Trophoblast cell (in vitro differentiated cells and primary cell): ENCODE results near the gene TIMP2.

Experiments
- DNase-seq, 2 donors: peaks; one replicate each; pipeline ENCODE4 v3.0.0-alpha.2; 2016
- H2AFZ ChIP-seq: 2 replicates; pipeline ENCODE4 v1.6.1; 2013; ENCODE audit warnings: low read length, moderate library complexity, mild to moderate bottlenecking; ENCODE audit not compliant: insufficient read depth, poor library complexity
- H2AK5ac ChIP-seq: 2 replicates; pipeline ENCODE4 v1.6.1; 2013; ENCODE audit warnings: mild to moderate bottlenecking, low read length
- H2BK120ac ChIP-seq: 2 replicates; pipeline ENCODE4 v1.6.1; 2013; ENCODE audit warnings: low read length, mild to moderate bottlenecking, moderate library complexity; ENCODE audit not compliant: insufficient read depth, poor library complexity
- H2BK12ac ChIP-seq: 2 replicates; pipeline ENCODE4 v1.6.1; 2013; ENCODE audit warnings: mild to moderate bottlenecking, low read length, moderate library complexity
- H2BK5ac ChIP-seq: 2 replicates; pipeline ENCODE4 v1.6.1; 2013; ENCODE audit warnings: low read length, low read depth, moderate library complexity, mild to moderate bottlenecking; ENCODE audit not compliant: poor library complexity
- H3K14ac ChIP-seq: 2 replicates; pipeline ENCODE4 v1.6.1; 2013; ENCODE audit warnings: mild to moderate bottlenecking, low read length
- H3K18ac ChIP-seq: 2 replicates; pipeline ENCODE4 v1.6.1; 2013; ENCODE audit warnings: mild to moderate bottlenecking, low read length
- H3K23ac ChIP-seq: 2 replicates; pipeline ENCODE4 v1.6.1; 2013; ENCODE audit warnings: low read length
- H3K27ac ChIP-seq: 2 replicates; pipeline ENCODE4 v1.5.1; 2013; ENCODE audit warnings: low read depth, mild to moderate bottlenecking, inconsistent platforms, low read length, moderate library complexity
- H3K27me3 ChIP-seq: 2 replicates; pipeline ENCODE4 v1.6.1; 2013; ENCODE audit warnings: inconsistent platforms, mild to moderate bottlenecking, low read length, moderate library complexity; ENCODE audit not compliant: insufficient read depth
- H3K36me3 ChIP-seq, 2 experiments: 1 replicate in 1 of 2; 2 replicates in 1 of 2; pipeline ENCODE4 v1.6.1; 2013; ENCODE audit warnings: low read length in 2 of 2, mild to moderate bottlenecking in 2 of 2, moderate library complexity in 1 of 2; ENCODE audit not compliant: insufficient read depth in 2 of 2, control insufficient read depth in 1 of 2
- H3K4ac ChIP-seq: 2 replicates; pipeline ENCODE4 v1.6.1; 2013; ENCODE audit warnings: low read depth, mild to moderate bottlenecking, low read length, moderate library complexity
- H3K4me1 ChIP-seq, 2 experiments: 1 replicate in 1 of 2; 2 replicates in 1 of 2; pipeline ENCODE4 v1.6.1; 2013; ENCODE audit warnings: low read length in 2 of 2, mild to moderate bottlenecking in 2 of 2, moderate library complexity in 1 of 2; ENCODE audit not compliant: insufficient read depth in 2 of 2, control insufficient read depth in 1 of 2
- H3K4me2 ChIP-seq: 2 replicates; pipeline ENCODE4 v1.6.1; 2013; ENCODE audit warnings: inconsistent platforms, mild to moderate bottlenecking, low read length, moderate library complexity
- H3K4me3 ChIP-seq: 2 replicates; pipeline ENCODE4 v1.5.1; 2013; ENCODE audit warnings: mild to moderate bottlenecking, low read depth, low read length, inconsistent platforms
- H3K79me1 ChIP-seq: one replicate; pipeline ENCODE4 v1.6.1; 2013; ENCODE audit warnings: low read length
- H3K79me2 ChIP-seq: 2 replicates; pipeline ENCODE4 v1.6.1; 2013; ENCODE audit warnings: low read length, mild to moderate bottlenecking; ENCODE audit not compliant: control insufficient read depth, insufficient read depth, poor library complexity
- H3K9ac ChIP-seq: 2 replicates; pipeline ENCODE4 v1.6.1; 2013; ENCODE audit warnings: mild to moderate bottlenecking, low read length
- H3K9me3 ChIP-seq: 2 replicates; pipeline ENCODE4 v1.6.1; 2013; ENCODE audit warnings: low read depth, mild to moderate bottlenecking, control low read depth, inconsistent platforms, low read length; ENCODE audit not compliant: insufficient read depth
- H4K12ac ChIP-seq: 2 replicates; pipeline ENCODE4 v1.6.1; 2013; ENCODE audit warnings: low read depth, mild to moderate bottlenecking, low read length, moderate library complexity
- H4K8ac ChIP-seq: 2 replicates; pipeline ENCODE4 v1.6.1; 2013; ENCODE audit warnings: low read depth, mild to moderate bottlenecking, low read length, moderate library complexity
- H4K91ac ChIP-seq: one replicate; pipeline ENCODE4 v1.6.1; 2013; ENCODE audit warnings: low read depth, mild to moderate bottlenecking, low read length, moderate library complexity
- WGBS: extraction: QIAGEN DNeasy Blood & Tissue Kit; methylation state at CpG from one replicate; pipeline ENCODE4 v1.1.7; 2013; ENCODE audit warnings: missing lambda C conversion rate; ENCODE audit not compliant: insufficient read length, insufficient coverage; ENCODE audit errors: extremely low coverage; 5-methylcytosine and 5-hydroxymethylcytosine counted together

TIMP2 gene

GRCh38 chr17:78804777-78805176 lies 120.4 kb downstream of the TIMP2 start:
- Histone ChIP-seq H3K4me3 (no peak overlapping the region), H2BK120ac (no peak overlapping the region), H3K18ac (no peak overlapping the region), H3K27me3 (no peaks in the 10 kb centered on the region), H3K9ac (no peak overlapping the region), H2AFZ (no peak overlapping the region), H3K4ac (no peak overlapping the region), H3K27ac (no peak overlapping the region), H3K9me3 (no peaks in the 10 kb centered on the region), H2AK5ac (no peak overlapping the region), H3K36me3 (peaks cover 57 to 66% of the 10 kb centered on the region in 2 experiments), H2BK12ac (no peak overlapping the region), H4K8ac (no peak overlapping the region), H3K79me2 (no peaks in the 10 kb centered on the region), H4K12ac (no peak overlapping the region), H3K4me2 (no peak overlapping the region), H2BK5ac (no peak overlapping the region), H3K14ac (no peak overlapping the region), H4K91ac (no peak overlapping the region), H3K23ac (no peak overlapping the region), H3K79me1 (no peaks in the 10 kb centered on the region), H3K4me1 (no peaks in the 10 kb centered on the region)
- WGBS, result no CpG with 5 or more reads among the region's 11 CpGs
- no peak for DNase-seq

GRCh38 chr17:78803186-78803845 lies 121.9 kb downstream of the TIMP2 start:
- WGBS, result no CpG with 5 or more reads among the region's 21 CpGs
- H2BK12ac ChIP-seq, result no peak overlapping the region
- H2BK120ac ChIP-seq, result no peak overlapping the region

More at GRCh38 chr17:78803186-78803845, 121.9 kb downstream of the TIMP2 start:
- Histone ChIP-seq H2BK5ac (no peak overlapping the region), H3K9ac (no peak overlapping the region), H3K4me1 (no peaks in the 10 kb centered on the region), H3K9me3 (no peaks in the 10 kb centered on the region), H4K8ac (no peak overlapping the region), H3K4ac (no peak overlapping the region), H3K4me2 (no peak overlapping the region), H3K14ac (no peak overlapping the region), H2AK5ac (no peak overlapping the region), H3K36me3 (peaks cover 63 to 70% of the 10 kb centered on the region in 2 experiments), H4K12ac (no peak overlapping the region), H3K23ac (no peak overlapping the region), H3K79me2 (no peaks in the 10 kb centered on the region), H4K91ac (no peak overlapping the region), H3K79me1 (no peaks in the 10 kb centered on the region), H3K27ac (no peak overlapping the region), H3K4me3 (no peak overlapping the region), H2AFZ (no peak overlapping the region), H3K27me3 (no peaks in the 10 kb centered on the region), H3K18ac (no peak overlapping the region)
- DNase-seq, result no peak
